ENCODE measurements around the gene SLC22A23.

Gene SLC22A23

GRCh38 chr6:3287976-3288707 lies 168.7 kb downstream of the SLC22A23 start:
- Mint-ChIP-seq H3K27ac (peak overlapping the region; percentile 53), H3K4me3 (no peak overlapping the region), H3K9me3 (no peaks in the 10 kb centered on the region), H3K4me1 (peaks cover 42% of the 10 kb centered on the region), H3K27me3 (ENCODE audit: low read depth, poor library complexity) (no peaks in the 10 kb centered on the region), H3K36me3 (ENCODE audit: low read depth) (peaks cover 58% of the 10 kb centered on the region)
- TF ChIP-seq CTCF (IDR thresholded peaks at IDR 0.05) = no peak
- no peak for DNase-seq

GRCh38 chr6:3287308-3287707 lies 169.5 kb downstream of the SLC22A23 start:
- Mint-ChIP-seq H3K27ac (no peak overlapping the region), H3K4me3 (no peak overlapping the region), H3K4me1 (peaks cover 45% of the 10 kb centered on the region), H3K27me3 (ENCODE audit: low read depth, poor library complexity) (no peaks in the 10 kb centered on the region), H3K9me3 (no peaks in the 10 kb centered on the region), H3K36me3 (ENCODE audit: low read depth) (peaks cover 62% of the 10 kb centered on the region)
- DNase-seq = no peak
- TF ChIP-seq CTCF (IDR thresholded peaks at IDR 0.05) = no peak

- H3K27me3 Mint-ChIP-seq (ENCODE audit: low read depth, poor library complexity) = no peaks in the 10 kb centered on the region
- DNase-seq = no peak
- TF ChIP-seq CTCF (IDR thresholded peaks at IDR 0.05) = no peak
- H3K4me1 Mint-ChIP-seq = peaks cover 51% of the 10 kb centered on the region
- H3K27ac Mint-ChIP-seq = no peak overlapping the region
- no peak overlapping the region for H3K4me3 Mint-ChIP-seq
- peaks cover 65% of the 10 kb centered on the region for H3K36me3 Mint-ChIP-seq (ENCODE audit: low read depth)
- no peaks in the 10 kb centered on the region for H3K9me3 Mint-ChIP-seq
Measured at GRCh38 chr6:3286641-3287171, 170.1 kb downstream of the SLC22A23 start.

- no peak overlapping the region for H3K4me3 Mint-ChIP-seq
- TF ChIP-seq CTCF (IDR thresholded peaks at IDR 0.05) = no peak
- H3K36me3 Mint-ChIP-seq (ENCODE audit: low read depth) = peaks cover 69% of the 10 kb centered on the region
- DNase-seq = no peak
- H3K4me1 Mint-ChIP-seq = peaks cover 58% of the 10 kb centered on the region
- H3K9me3 Mint-ChIP-seq = no peaks in the 10 kb centered on the region
- peak overlapping the region; percentile 68 for H3K27ac Mint-ChIP-seq
- H3K27me3 Mint-ChIP-seq (ENCODE audit: low read depth, poor library complexity) = no peaks in the 10 kb centered on the region
Measured at GRCh38 chr6:3285732-3286131, 171.1 kb downstream of the SLC22A23 start.

GRCh38 chr6:3285049-3285639 lies 171.7 kb downstream of the SLC22A23 start:
- Mint-ChIP-seq H3K9me3 (no peaks in the 10 kb centered on the region), H3K27ac (peak overlapping the region; percentile 29), H3K4me1 (peaks cover 53% of the 10 kb centered on the region), H3K4me3 (no peak overlapping the region), H3K36me3 (ENCODE audit: low read depth) (peaks cover 63% of the 10 kb centered on the region), H3K27me3 (ENCODE audit: low read depth, poor library complexity) (no peaks in the 10 kb centered on the region)
- no peak for DNase-seq
- no peak for TF ChIP-seq CTCF (IDR thresholded peaks at IDR 0.05)
